Astrocyte (in vitro differentiated cells and primary cell): ENCODE results near the gene PPP1R15B.

ENCODE experiments used
- CTCF ChIP-seq: IDR thresholded peaks from 2 replicates; pipeline ENCODE4 v1.5.1; 2011; ENCODE audit warnings: low read depth, mild to moderate bottlenecking, inconsistent platforms, low read length, moderate library complexity; ENCODE audit not compliant: insufficient read depth
- EZH2 ChIP-seq: IDR thresholded peaks from 2 replicates; pipeline ENCODE4 v1.6.1; 2012; ENCODE audit warnings: mild to moderate bottlenecking, low read length, inconsistent platforms; ENCODE audit not compliant: insufficient read depth

GRCh38 chr1:204382714-204383083, 28.9 kb downstream of the PPP1R15B start:
- TF ChIP-seq CTCF, result no peak
- no peak for TF ChIP-seq EZH2
